Neural cell (in vitro differentiated cells): ENCODE results near the gene INSRR.

Experiments
- EP300 ChIP-seq: fragments of 450-650 bp; conservative IDR thresholded peaks from 2 replicates; pipeline ENCODE4 v1.6.1; 2014; ENCODE audit warnings: antibody characterized with exemption, mild to moderate bottlenecking, moderate library complexity; ENCODE audit not compliant: poor library complexity, severe bottlenecking
- POLR2AphosphoS5 ChIP-seq: IDR thresholded peaks from 2 replicates; pipeline ENCODE4 v1.6.1; 2012
- RAD21 ChIP-seq: fragments of 450-650 bp; conservative IDR thresholded peaks from 2 replicates; pipeline ENCODE4 v1.6.1; 2014; ENCODE audit warnings: antibody characterized with exemption, mild to moderate bottlenecking, moderate library complexity
- TF ChIP-seq, protein P1 (sequence below): fragments of 450-650 bp; IDR thresholded peaks from 2 replicates; pipeline ENCODE4 v1.5.1; 2014; ENCODE audit warnings: antibody characterized with exemption, mild to moderate bottlenecking, moderate library complexity; ENCODE audit not compliant: poor library complexity, severe bottlenecking

DNA sequence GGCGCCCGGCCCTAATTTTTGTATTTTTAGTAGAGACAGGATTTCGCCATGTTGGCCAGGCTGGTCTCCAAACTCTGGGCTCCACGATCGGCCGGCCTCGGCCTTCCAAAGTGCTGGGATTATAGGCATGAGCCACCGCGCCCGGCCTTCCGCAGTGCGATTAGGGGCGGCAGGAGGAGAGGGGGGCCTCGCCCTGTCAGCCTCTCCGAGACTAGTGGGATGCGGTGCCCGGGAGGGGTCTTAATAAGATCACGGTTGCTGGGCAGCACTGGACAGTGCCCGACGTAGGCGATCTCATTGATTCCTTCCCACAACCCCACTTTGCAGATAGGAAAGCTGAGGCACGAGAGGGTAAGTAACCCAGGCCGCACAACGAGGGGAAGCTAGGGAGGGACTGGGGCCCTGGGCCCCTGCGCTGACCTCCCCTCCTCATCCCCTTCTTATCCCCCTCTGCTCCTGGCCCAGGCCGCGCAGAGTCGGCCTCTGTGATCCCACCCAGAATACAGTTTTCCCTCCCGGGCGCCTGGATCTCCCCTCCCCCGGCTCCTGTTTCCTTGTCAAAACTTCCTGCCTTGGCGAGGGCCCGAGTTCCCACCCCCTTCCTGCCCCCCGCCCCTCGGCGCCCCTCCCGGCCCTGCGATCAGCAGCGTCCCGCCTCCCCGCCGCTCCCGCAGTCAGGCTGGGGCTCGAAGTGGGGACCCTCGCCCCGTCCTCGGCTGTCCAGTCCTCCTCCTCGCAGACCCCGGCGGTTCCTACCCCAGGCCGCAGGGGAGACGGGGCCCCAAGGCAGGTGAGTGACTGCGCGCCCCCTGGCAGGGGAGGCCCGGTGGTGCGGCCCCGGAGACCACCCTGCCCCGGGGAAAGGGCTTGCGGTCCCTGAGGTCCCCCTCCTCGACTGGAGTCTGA is 34.4 kb upstream of the INSRR start, which contains the start of gene PEAR1:
- TF ChIP-seq POLR2AphosphoS5 (no peak), RAD21 (no peak), EP300 (no peak)
- TF ChIP-seq, protein P1, sequence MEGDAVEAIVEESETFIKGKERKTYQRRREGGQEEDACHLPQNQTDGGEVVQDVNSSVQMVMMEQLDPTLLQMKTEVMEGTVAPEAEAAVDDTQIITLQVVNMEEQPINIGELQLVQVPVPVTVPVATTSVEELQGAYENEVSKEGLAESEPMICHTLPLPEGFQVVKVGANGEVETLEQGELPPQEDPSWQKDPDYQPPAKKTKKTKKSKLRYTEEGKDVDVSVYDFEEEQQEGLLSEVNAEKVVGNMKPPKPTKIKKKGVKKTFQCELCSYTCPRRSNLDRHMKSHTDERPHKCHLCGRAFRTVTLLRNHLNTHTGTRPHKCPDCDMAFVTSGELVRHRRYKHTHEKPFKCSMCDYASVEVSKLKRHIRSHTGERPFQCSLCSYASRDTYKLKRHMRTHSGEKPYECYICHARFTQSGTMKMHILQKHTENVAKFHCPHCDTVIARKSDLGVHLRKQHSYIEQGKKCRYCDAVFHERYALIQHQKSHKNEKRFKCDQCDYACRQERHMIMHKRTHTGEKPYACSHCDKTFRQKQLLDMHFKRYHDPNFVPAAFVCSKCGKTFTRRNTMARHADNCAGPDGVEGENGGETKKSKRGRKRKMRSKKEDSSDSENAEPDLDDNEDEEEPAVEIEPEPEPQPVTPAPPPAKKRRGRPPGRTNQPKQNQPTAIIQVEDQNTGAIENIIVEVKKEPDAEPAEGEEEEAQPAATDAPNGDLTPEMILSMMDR: no peak
